HepG2 (cell line): ENCODE measurements around the gene KMT2E. TPM values are rescaled to one million over a fixed set of nuclear protein-coding genes. Genes with fewer than 3 reads are reported as not detected.

Experiments
- ATAC-seq: fragments of 200-7000 bp; cut with Tn5 transposase; 3 replicates; pipeline ENCODE4 v1.9.1; 2020; ENCODE audit warnings: mild to moderate bottlenecking, moderate library complexity
- BruUV-seq: library from RNA; stranded (reverse); fragments of 400-500 nt; replicated peaks from 2 replicates; lab custom pipeline; 2021; lab: Mats Ljungman, UMichigan
- CTCF ChIA-PET: fragments of 300-600 bp; formaldehyde crosslinking; extraction: SDS; loops from one replicate; lab custom pipeline; 2021; ENCODE audit warnings: low total read pairs, inconsistent platforms, low intra/inter-chr PET ratio; lab: Yijun Ruan, JAX
- POLR2A ChIA-PET: fragments of 350-600 bp; sonication (Branson Sonifier 250); formaldehyde crosslinking; loops from one replicate; lab custom pipeline; 2020; ENCODE audit warnings: antibody characterized with exemption, inconsistent platforms; lab: Yijun Ruan, JAX
- DNase-seq: peaks from one replicate; pipeline ENCODE4 v3.0.0-alpha.2; 2015; ENCODE audit warnings: low spot score
- FAIRE-seq: peaks from 3 replicates; lab custom pipeline; 2011; peaks lifted over from hg19 to GRCh38; lab: Jason Lieb, UNC
- H2AFZ ChIP-seq: one replicate; pipeline ENCODE4 v1.6.1; 2011; ENCODE audit warnings: low read length, inconsistent platforms
- H3K27ac ChIP-seq: fragments of 300-600 bp; 3 replicates; pipeline ENCODE4 v1.8.0; 2011; ENCODE audit warnings: mixed run types, mild to moderate bottlenecking, mixed read lengths, low read length, inconsistent platforms; ENCODE audit not compliant: insufficient read depth; ENCODE audit errors: extremely low read length
- H3K27me3 ChIP-seq, 2 experiments: fragments of 200-600 bp in 1 of 2; 2 replicates in 1 of 2; 3 replicates in 1 of 2; pipeline versions ENCODE4 v1.6.0 to v1.8.0; 2011; ENCODE audit warnings: low read length in 2 of 2, mild to moderate bottlenecking in 2 of 2, moderate library complexity in 2 of 2, inconsistent platforms in 1 of 2; ENCODE audit not compliant: insufficient read depth in 2 of 2, control insufficient read depth in 1 of 2
- H3K36me3 ChIP-seq, 2 experiments: fragments of 200-600 bp in 1 of 2; replicated peaks in 1 of 2; 2 replicates in 1 of 2; 3 replicates in 1 of 2; pipeline versions ENCODE4 v1.5.1 to v1.8.0; 2011; ENCODE audit warnings: low read length in 2 of 2, inconsistent platforms in 1 of 2; ENCODE audit not compliant: insufficient read depth in 2 of 2, control insufficient read depth in 1 of 2
- H3K4me1 ChIP-seq: 2 replicates; pipeline ENCODE4 v1.5.1; 2012; ENCODE audit warnings: low read length, inconsistent platforms; ENCODE audit not compliant: insufficient read depth
- H3K4me2 ChIP-seq: 2 replicates; pipeline ENCODE4 v1.6.0; 2011; ENCODE audit warnings: low read depth, low read length, inconsistent platforms
- H3K4me3 ChIP-seq, 3 experiments: fragments of 200-600 bp in 1 of 3; sonication (generic), shearing (Covaris generic) in 1 of 3; replicated peaks in 1 of 3; 2 replicates each; pipeline ENCODE4 v1.5.1; 2011 to 2016; ENCODE audit warnings: low read length in 3 of 3, inconsistent platforms in 2 of 3, low read depth in 2 of 3, mild to moderate bottlenecking in 2 of 3, control low read depth in 1 of 3, mixed read lengths in 1 of 3; ENCODE audit not compliant: insufficient read depth in 1 of 3
- H3K79me2 ChIP-seq: one replicate; pipeline ENCODE4 v1.6.1; 2011; ENCODE audit warnings: low read length, inconsistent platforms; ENCODE audit not compliant: insufficient read depth
- H3K9ac ChIP-seq: 2 replicates; pipeline ENCODE4 v1.6.0; 2011; ENCODE audit warnings: mild to moderate bottlenecking, low read depth, low read length, inconsistent platforms; ENCODE audit not compliant: insufficient read depth
- H3K9me3 ChIP-seq: 2 replicates; pipeline ENCODE4 v1.5.1; 2012; ENCODE audit warnings: mild to moderate bottlenecking, low read length
- H4K20me1 ChIP-seq: 2 replicates; pipeline ENCODE4 v1.6.0; 2011; ENCODE audit warnings: inconsistent platforms, mild to moderate bottlenecking, low read length, moderate library complexity; ENCODE audit not compliant: insufficient read depth
- HDAC6 ChIP-seq: fragments of 200-600 bp; sonication (generic); IDR thresholded peaks from 2 replicates; pipeline ENCODE4 v1.7.0; 2017; ENCODE audit warnings: mild to moderate bottlenecking, antibody characterized with exemption, low read length, low read depth
- HNRNPLL ChIP-seq: fragments of 200-400 bp; formaldehyde crosslinking; IDR thresholded peaks from 2 replicates; pipeline ENCODE4 v1.6.1; 2017; ENCODE audit warnings: mild to moderate bottlenecking, low read depth, low read length; ENCODE audit not compliant: poor library complexity, severe bottlenecking
- ISX ChIP-seq: sonication (generic); formaldehyde crosslinking; conservative IDR thresholded peaks from 2 replicates; pipeline ENCODE4 v1.5.0; 2020; ENCODE audit warnings: missing genetic modification reagents
- KLF12 ChIP-seq: sonication (generic); formaldehyde crosslinking; IDR thresholded peaks from 2 replicates; pipeline ENCODE4 v1.4.0; 2020; ENCODE audit warnings: missing genetic modification reagents, borderline replicate concordance
- SAP130 ChIP-seq: IDR thresholded peaks from 2 replicates; pipeline ENCODE4 v1.6.1; 2016; ENCODE audit warnings: low read depth
- SIX4 ChIP-seq: sonication (generic); formaldehyde crosslinking; IDR thresholded peaks from 2 replicates; pipeline ENCODE4 v1.4.0; 2020; ENCODE audit warnings: missing genetic modification reagents
- SNAPC2 ChIP-seq: sonication (generic); formaldehyde crosslinking; IDR thresholded peaks from 2 replicates; pipeline ENCODE4 v1.8.1; 2022; ENCODE audit warnings: mild to moderate bottlenecking, missing genetic modification reagents
- THAP11 ChIP-seq: IDR thresholded peaks from 2 replicates; pipeline ENCODE4 v1.6.1; 2016; ENCODE audit warnings: missing biosample characterization, missing genetic modification reagents
- YY1 ChIP-seq: IDR thresholded peaks from 2 replicates; pipeline ENCODE4 v1.6.1; 2011; ENCODE audit warnings: low read length, low read depth, moderate library complexity, mild to moderate bottlenecking; ENCODE audit not compliant: insufficient read depth, insufficient replicate concordance
- ZFP90 ChIP-seq: sonication (generic); formaldehyde crosslinking; IDR thresholded peaks from 2 replicates; pipeline ENCODE4 v1.8.0; 2022; ENCODE audit warnings: missing genetic modification reagents, mild to moderate bottlenecking, inconsistent platforms, borderline replicate concordance
- ZNF232 ChIP-seq: sonication (generic); formaldehyde crosslinking; IDR thresholded peaks from 2 replicates; pipeline ENCODE4 v1.4.0; 2020; ENCODE audit warnings: missing genetic modification reagents, borderline replicate concordance
- ZNF557 ChIP-seq: sonication (generic); formaldehyde crosslinking; IDR thresholded peaks from 2 replicates; pipeline ENCODE4 v1.4.0; 2020; ENCODE audit warnings: missing genetic modification reagents
- WGBS: methylation state at CpG from one replicate; pipeline ENCODE4 v1.1.6; 2017; ENCODE audit warnings: low lambda C conversion rate; 5-methylcytosine and 5-hydroxymethylcytosine counted together
- in situ Hi-C: cut with HindIII; loops from 2 replicates; pipeline ENCODE4 v1.10.0; 2017; ENCODE audit warnings: low pct_unique_long_range_greater_than_20kb; ENCODE audit not compliant: extremely low pct_ligation_motif_present
- intact Hi-C: fragments of 100-400 bp; cut with micrococcal nuclease; formaldehyde crosslinking; loops from one replicate; pipeline ENCODE4 v1.10.0; 2022; ENCODE audit not compliant: unreplicated experiment
- polyA plus RNA-seq, 8 experiments: library from polyadenylated mRNA; depleted of rRNA in 3 of 8; stranded (reverse) in 7 of 8; unstranded in 1 of 8; fragments of >200 nt; fragmentation: Illumina TruSeq in 4 of 8; extraction: Trizol in 4 of 8; gene quantifications; 2 replicates each; pipeline versions ENCODE4 v1.2.1 to v1.2.3, GENCODE V29; 2011 to 2016; ENCODE audit warnings: low read depth in 4 of 8, missing spikeins in 1 of 8, mixed read lengths in 1 of 8; ENCODE audit not compliant: insufficient read depth in 1 of 8
- total RNA-seq, 5 experiments: library from RNA; depleted of rRNA; stranded (reverse); fragments of >200 nt; fragmentation: Illumina TruSeq; extraction: Trizol; gene quantifications; 2 replicates each; pipeline ENCODE4 v1.2.3, GENCODE V29; 2016; ENCODE audit warnings: low read depth in 1 of 5
- TF ChIP-seq, protein P1 (sequence below), 2 experiments: IDR thresholded peaks; 2 replicates each; pipeline ENCODE4 v1.6.1; 2011 to 2012; ENCODE audit warnings: low read length in 2 of 2, borderline replicate concordance in 1 of 2, low read depth in 1 of 2, mild to moderate bottlenecking in 1 of 2, moderate library complexity in 1 of 2

The KMT2E gene
- total and polyA plus RNA-seq, 2 of the 13 experiments (the other 11 are each of a cell fraction or from before 2014, with no cell fraction given), result 6.3 to 24.4 TPM

DNA sequence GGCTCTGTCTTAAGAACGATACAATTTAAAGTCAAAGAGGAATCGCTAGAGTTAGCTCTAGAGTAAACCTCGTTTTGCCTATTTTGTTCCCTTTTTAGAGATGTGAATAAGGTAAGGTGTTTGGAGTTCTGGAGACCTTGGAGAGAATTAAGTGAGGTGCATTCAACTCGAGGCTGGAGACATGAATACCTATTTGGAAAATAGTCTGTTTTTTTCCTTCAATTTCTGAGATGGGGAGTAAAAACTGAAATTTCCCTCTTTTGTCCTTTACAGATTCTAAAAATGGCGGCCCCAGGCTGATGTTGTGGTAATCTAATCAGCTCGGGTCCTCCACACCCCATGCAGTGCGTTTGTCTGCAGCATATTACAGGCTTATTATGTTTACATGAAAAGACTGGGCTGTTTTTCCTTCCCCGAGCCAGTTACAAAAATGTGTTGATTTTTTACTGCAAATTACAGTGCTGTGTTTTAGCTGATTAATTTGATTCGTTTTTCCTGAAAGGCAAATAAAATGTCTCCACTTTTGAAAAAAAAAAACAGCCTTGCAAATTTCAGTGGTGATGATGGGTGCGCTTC, 1.5 kb downstream of the KMT2E start:
- intact Hi-C loops, result no loop called here
- Histone ChIP-seq H4K20me1 (peaks cover 49% of the 10 kb centered on the region), H3K4me2 (peak overlapping the region; percentile 79), H3K36me3 (no peaks in the 10 kb centered on the region), H2AFZ (no peak overlapping the region), H3K27ac (peak overlapping the region; percentile 100), H3K79me2 (peaks cover 94% of the 10 kb centered on the region), H3K9me3 (no peaks in the 10 kb centered on the region), H3K9ac (peak overlapping the region; percentile 100), H3K4me3 (peak overlapping the region; percentile 98 to 100 (median 99)), H3K4me1 (peaks cover 26% of the 10 kb centered on the region), H3K27me3 (no peaks in the 10 kb centered on the region; a peak in 1 of 5 replicates)
- TF ChIP-seq HDAC6 (peak; percentile 66; the same call in 1 of the 2 replicates), ZFP90 (CRISPR knock-in tag) (0 out of 2 replicates have a peak, but pooled peaks have one; percentile 31), THAP11 (CRISPR knock-in tag) (peak; percentile 6; the same call in 1 of the 2 replicates), KLF12 (0 out of 2 replicates have a peak, but pooled peaks have one; percentile 51), SIX4 (CRISPR knock-in tag) (no peak), ISX (0 out of 2 replicates have a peak, but pooled peaks have one; percentile 42), ZNF557 (CRISPR knock-in tag) (0 out of 2 replicates have a peak, but pooled peaks have one; percentile 26), SNAPC2 (CRISPR knock-in tag) (no peak), ZNF232 (CRISPR knock-in tag) (0 out of 2 replicates have a peak, but pooled peaks have one; percentile 28), HNRNPLL (no peak), SAP130 (peak; percentile 30), YY1 (peak; percentile 86)
- TF ChIP-seq, protein P1, sequence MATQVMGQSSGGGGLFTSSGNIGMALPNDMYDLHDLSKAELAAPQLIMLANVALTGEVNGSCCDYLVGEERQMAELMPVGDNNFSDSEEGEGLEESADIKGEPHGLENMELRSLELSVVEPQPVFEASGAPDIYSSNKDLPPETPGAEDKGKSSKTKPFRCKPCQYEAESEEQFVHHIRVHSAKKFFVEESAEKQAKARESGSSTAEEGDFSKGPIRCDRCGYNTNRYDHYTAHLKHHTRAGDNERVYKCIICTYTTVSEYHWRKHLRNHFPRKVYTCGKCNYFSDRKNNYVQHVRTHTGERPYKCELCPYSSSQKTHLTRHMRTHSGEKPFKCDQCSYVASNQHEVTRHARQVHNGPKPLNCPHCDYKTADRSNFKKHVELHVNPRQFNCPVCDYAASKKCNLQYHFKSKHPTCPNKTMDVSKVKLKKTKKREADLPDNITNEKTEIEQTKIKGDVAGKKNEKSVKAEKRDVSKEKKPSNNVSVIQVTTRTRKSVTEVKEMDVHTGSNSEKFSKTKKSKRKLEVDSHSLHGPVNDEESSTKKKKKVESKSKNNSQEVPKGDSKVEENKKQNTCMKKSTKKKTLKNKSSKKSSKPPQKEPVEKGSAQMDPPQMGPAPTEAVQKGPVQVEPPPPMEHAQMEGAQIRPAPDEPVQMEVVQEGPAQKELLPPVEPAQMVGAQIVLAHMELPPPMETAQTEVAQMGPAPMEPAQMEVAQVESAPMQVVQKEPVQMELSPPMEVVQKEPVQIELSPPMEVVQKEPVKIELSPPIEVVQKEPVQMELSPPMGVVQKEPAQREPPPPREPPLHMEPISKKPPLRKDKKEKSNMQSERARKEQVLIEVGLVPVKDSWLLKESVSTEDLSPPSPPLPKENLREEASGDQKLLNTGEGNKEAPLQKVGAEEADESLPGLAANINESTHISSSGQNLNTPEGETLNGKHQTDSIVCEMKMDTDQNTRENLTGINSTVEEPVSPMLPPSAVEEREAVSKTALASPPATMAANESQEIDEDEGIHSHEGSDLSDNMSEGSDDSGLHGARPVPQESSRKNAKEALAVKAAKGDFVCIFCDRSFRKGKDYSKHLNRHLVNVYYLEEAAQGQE (IDR thresholded peaks at IDR 0.05; ENCODE audit: borderline replicate concordance in 1 of 2, low read depth in 1 of 2, low read length in 2 of 2), result 0 out of 4 replicates have a peak, but pooled peaks of 1 of the 2 experiments have one; percentile 24
- DNase-seq (no peak), FAIRE-seq (no peak), ATAC-seq (no peak)
- WGBS, result 5% methylated on average over 10 of the region's 10 CpGs
- no TSS peak for BruUV-seq
- in situ Hi-C loops, result no loop called here
- ChIA-PET CTCF (no interaction called here), POLR2A (interaction anchor here (0.7 to 3.8 kb wide), 6 partner anchors 9 to 52 kb away, joined by 3 to 50 read pairs (median 7); no protein-coding TSS in a partner anchor)
